ENCODE results near the gene KATNBL1. TPM values are rescaled to one million over a fixed set of nuclear protein-coding genes. Genes with fewer than 3 reads are reported as not detected.

KATNBL1 gene
- total RNA-seq = 42.0 and 42.3 TPM in 2 replicates

DNA sequence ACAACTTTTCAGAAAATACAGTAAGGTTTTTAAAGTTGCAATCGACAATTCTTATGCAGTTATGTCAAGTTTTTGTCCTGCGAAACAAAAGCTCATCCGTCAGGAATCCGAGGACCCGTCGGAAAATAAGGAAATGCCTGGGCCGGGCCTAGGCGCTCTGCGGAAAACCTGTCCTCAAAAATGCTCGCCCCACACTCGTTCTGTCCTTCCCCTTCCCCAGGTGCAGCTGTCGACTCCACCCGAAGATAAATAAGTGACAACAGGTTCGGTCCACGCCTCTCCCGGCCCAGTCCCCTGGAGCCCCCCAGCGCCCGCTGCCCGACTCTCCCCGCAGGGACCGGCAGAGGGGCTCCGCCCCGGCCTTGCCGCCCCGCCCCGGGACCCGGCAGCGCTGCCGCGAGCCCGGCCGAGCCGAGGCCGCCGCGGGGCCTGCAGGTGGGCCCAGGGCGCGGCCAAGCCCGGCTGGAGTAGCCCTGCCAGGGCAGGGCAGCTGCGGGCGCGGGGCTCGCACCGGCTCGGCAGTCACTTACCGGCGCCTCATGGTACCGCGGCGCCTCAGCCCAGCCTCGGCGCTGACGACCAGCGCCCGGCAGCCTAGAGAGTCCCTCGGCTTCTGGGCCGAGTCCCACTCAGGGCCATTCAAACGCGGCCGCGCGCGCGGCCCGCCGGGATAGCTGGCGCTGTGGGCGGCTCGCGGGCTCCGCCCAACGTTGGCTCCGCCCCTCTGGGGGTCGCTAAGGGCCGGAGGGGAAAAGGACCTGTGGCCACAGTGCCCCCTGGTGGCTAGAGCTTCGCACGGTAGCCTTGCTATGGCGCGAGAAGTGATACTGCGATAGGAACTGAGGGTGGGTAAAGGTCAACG is at the start of gene KATNBL1:
Gene KATNBL1, minus strand, starts transcription at position 676 of the 862 bp plus-strand sequence. CDS start 46,420 bp downstream, outside the sequence.
- intact Hi-C loops (cut with micrococcal nuclease) = loop anchor here (1.0 kb wide), 5 partner anchors 15 to 171 kb away; partner anchors contain the start of gene EMC7
- Mint-ChIP-seq H3K27me3 (ENCODE audit: low read depth) (no peaks in the 10 kb centered on the region), H3K4me1 (ENCODE audit: low read depth) (peaks cover 20% of the 10 kb centered on the region), H3K36me3 (ENCODE audit: low read depth) (peaks cover 13% of the 10 kb centered on the region), H3K9me3 (no peaks in the 10 kb centered on the region), H3K27ac (peak within 1 kb of the TSS; percentile 78), H3K4me3 (ENCODE audit: low read depth) (peak within 1 kb of the TSS; percentile 87)
- DNase-seq (ENCODE audit: low spot score) = peak; percentile 89

GRCh38 chr15:34259566-34259965 is 49.7 kb upstream of the KATNBL1 start:
- Mint-ChIP-seq H3K27ac (no peak overlapping the region), H3K4me1 (ENCODE audit: low read depth) (peaks cover 11% of the 10 kb centered on the region), H3K9me3 (no peaks in the 10 kb centered on the region), H3K36me3 (ENCODE audit: low read depth) (peaks cover 38% of the 10 kb centered on the region), H3K4me3 (ENCODE audit: low read depth) (no peak overlapping the region), H3K27me3 (ENCODE audit: low read depth) (no peaks in the 10 kb centered on the region)
- intact Hi-C loops (cut with micrococcal nuclease) = no loop called here
- DNase-seq (ENCODE audit: low spot score) = no peak

GRCh38 chr15:34258151-34258550 is 48.3 kb upstream of the KATNBL1 start:
- intact Hi-C loops (cut with micrococcal nuclease) = no loop called here
- Mint-ChIP-seq H3K27ac (peak overlapping the region; percentile 5), H3K9me3 (no peaks in the 10 kb centered on the region), H3K4me1 (ENCODE audit: low read depth) (peaks cover 8% of the 10 kb centered on the region), H3K36me3 (ENCODE audit: low read depth) (peaks cover 51% of the 10 kb centered on the region), H3K4me3 (ENCODE audit: low read depth) (no peak overlapping the region), H3K27me3 (ENCODE audit: low read depth) (no peaks in the 10 kb centered on the region)
- no peak for DNase-seq (ENCODE audit: low spot score)

GRCh38 chr15:34252545-34252944 is 42.6 kb upstream of the KATNBL1 start:
- intact Hi-C loops (cut with micrococcal nuclease) = no loop called here
- H3K27ac Mint-ChIP-seq = no peak overlapping the region
- H3K9me3 Mint-ChIP-seq = no peaks in the 10 kb centered on the region
- DNase-seq (ENCODE audit: low spot score) = no peak
- peaks cover 70% of the 10 kb centered on the region for H3K36me3 Mint-ChIP-seq (ENCODE audit: low read depth)
- peaks cover 7% of the 10 kb centered on the region for H3K4me1 Mint-ChIP-seq (ENCODE audit: low read depth)
- H3K4me3 Mint-ChIP-seq (ENCODE audit: low read depth) = no peak overlapping the region
- H3K27me3 Mint-ChIP-seq (ENCODE audit: low read depth) = no peaks in the 10 kb centered on the region

- DNase-seq (ENCODE audit: low spot score) = no peak
- intact Hi-C loops (cut with micrococcal nuclease) = no loop called here
- Mint-ChIP-seq H3K27ac (no peak overlapping the region), H3K4me1 (ENCODE audit: low read depth) (peaks cover 1% of the 10 kb centered on the region), H3K4me3 (ENCODE audit: low read depth) (no peak overlapping the region), H3K9me3 (no peaks in the 10 kb centered on the region), H3K36me3 (ENCODE audit: low read depth) (peaks cover 55% of the 10 kb centered on the region), H3K27me3 (ENCODE audit: low read depth) (no peaks in the 10 kb centered on the region)
Measured at GRCh38 chr15:34248190-34248589, 38.3 kb upstream of the KATNBL1 start.

DNA sequence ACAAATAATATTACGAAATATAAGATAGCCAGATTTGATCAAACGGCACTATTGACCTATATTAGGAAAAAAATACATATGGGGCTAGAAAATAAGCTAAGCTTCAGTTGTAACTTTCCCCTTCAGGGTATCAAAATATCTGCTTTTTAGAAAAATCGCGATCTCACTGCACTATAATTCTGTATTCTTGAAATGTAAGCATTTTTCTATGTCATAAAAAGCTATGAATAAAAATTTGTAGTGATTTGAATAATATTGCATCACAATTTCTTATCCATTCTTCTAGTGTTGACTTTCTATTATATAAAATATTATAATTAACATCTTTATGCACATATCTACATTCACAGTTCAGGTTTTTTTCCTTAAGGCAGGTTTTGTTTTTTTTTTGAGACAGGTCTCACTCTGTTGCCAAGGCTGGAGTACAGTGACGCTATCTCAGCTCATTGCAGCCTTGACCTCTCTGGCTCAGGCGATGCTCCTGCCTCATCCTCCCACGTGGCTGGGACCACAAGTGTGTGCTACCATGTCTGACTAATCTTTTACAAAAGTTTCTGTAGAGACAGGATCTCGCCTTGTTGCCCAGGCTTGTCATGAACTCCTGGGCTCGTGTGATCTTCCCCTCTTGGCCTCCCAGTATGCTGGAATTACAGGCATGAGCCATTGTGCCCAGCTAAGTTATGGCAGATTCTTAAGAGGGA is 36.5 kb upstream of the KATNBL1 start:
- no peak for DNase-seq (ENCODE audit: low spot score)
- intact Hi-C loops (cut with micrococcal nuclease) = no loop called here
- Mint-ChIP-seq H3K27me3 (ENCODE audit: low read depth) (no peaks in the 10 kb centered on the region), H3K4me3 (ENCODE audit: low read depth) (no peak overlapping the region), H3K9me3 (no peaks in the 10 kb centered on the region), H3K36me3 (ENCODE audit: low read depth) (peaks cover 52% of the 10 kb centered on the region), H3K4me1 (ENCODE audit: low read depth) (peaks cover 9% of the 10 kb centered on the region), H3K27ac (no peak overlapping the region)

GRCh38 chr15:34243226-34243625 is 33.3 kb upstream of the KATNBL1 start:
- Mint-ChIP-seq H3K4me3 (ENCODE audit: low read depth) (no peak overlapping the region), H3K27me3 (ENCODE audit: low read depth) (no peaks in the 10 kb centered on the region), H3K4me1 (ENCODE audit: low read depth) (peaks cover 32% of the 10 kb centered on the region), H3K9me3 (no peaks in the 10 kb centered on the region), H3K36me3 (ENCODE audit: low read depth) (peaks cover 52% of the 10 kb centered on the region), H3K27ac (no peak overlapping the region)
- intact Hi-C loops (cut with micrococcal nuclease) = no loop called here
- DNase-seq (ENCODE audit: low spot score) = no peak

DNA sequence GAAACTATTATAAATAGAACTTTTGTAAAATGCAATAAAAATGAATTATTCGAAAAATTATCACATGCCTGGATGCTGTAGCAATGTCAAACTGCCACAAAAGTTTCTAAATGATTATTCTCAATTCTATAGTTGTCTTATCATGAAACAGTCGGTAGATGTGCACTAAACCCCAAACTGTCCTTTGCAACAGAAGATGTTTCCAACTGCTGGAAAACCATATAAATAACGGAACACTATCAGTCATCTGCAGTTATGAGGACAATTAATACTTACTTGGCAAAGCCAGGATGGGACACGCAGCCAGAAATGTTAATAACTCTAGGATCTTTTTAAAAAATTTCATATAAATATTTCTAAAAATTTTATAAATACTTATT is 32.4 kb upstream of the KATNBL1 start:
- intact Hi-C loops (cut with micrococcal nuclease) = no loop called here
- no peak for DNase-seq (ENCODE audit: low spot score)
- Mint-ChIP-seq H3K9me3 (no peaks in the 10 kb centered on the region), H3K4me1 (ENCODE audit: low read depth) (peaks cover 31% of the 10 kb centered on the region), H3K36me3 (ENCODE audit: low read depth) (peaks cover 55% of the 10 kb centered on the region), H3K4me3 (ENCODE audit: low read depth) (no peak overlapping the region), H3K27me3 (ENCODE audit: low read depth) (no peaks in the 10 kb centered on the region), H3K27ac (no peak overlapping the region)

- Mint-ChIP-seq H3K27ac (peak overlapping the region; percentile 53), H3K4me1 (ENCODE audit: low read depth) (peaks cover 31% of the 10 kb centered on the region), H3K27me3 (ENCODE audit: low read depth) (no peaks in the 10 kb centered on the region), H3K36me3 (ENCODE audit: low read depth) (peaks cover 56% of the 10 kb centered on the region), H3K4me3 (ENCODE audit: low read depth) (no peak overlapping the region), H3K9me3 (no peaks in the 10 kb centered on the region)
- DNase-seq (ENCODE audit: low spot score) = no peak
- intact Hi-C loops (cut with micrococcal nuclease) = loop anchor here (1.0 kb wide), 1 partner anchor 126 kb away; the partner anchor contains the start of gene LPCAT4
Measured at GRCh38 chr15:34241376-34242330, 31.8 kb upstream of the KATNBL1 start.

DNA sequence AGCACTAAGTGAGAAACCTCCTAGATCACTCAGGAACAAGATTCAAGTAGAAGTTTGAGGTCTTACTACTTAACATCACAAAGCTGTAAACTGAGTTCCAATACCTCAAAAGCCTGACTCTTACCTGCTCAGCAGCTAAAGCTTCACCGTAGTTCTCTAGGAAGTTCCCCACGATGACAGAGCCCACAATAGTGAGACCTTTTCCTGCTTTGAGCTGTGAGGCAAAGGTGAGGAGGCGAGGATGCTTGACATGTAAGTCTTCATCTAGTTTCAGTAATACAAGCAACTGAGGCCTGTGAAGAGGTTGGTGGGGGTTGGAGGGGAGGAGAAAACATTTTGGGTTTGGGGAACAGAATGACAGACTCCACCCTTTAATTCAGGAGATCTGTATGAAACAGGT is 30.6 kb upstream of the KATNBL1 start:
- intact Hi-C loops (cut with micrococcal nuclease) = no loop called here
- DNase-seq (ENCODE audit: low spot score) = no peak
- Mint-ChIP-seq H3K36me3 (ENCODE audit: low read depth) (peaks cover 67% of the 10 kb centered on the region), H3K27ac (no peak overlapping the region), H3K4me1 (ENCODE audit: low read depth) (peaks cover 31% of the 10 kb centered on the region), H3K4me3 (ENCODE audit: low read depth) (no peak overlapping the region), H3K9me3 (no peaks in the 10 kb centered on the region), H3K27me3 (ENCODE audit: low read depth) (no peaks in the 10 kb centered on the region)

DNA sequence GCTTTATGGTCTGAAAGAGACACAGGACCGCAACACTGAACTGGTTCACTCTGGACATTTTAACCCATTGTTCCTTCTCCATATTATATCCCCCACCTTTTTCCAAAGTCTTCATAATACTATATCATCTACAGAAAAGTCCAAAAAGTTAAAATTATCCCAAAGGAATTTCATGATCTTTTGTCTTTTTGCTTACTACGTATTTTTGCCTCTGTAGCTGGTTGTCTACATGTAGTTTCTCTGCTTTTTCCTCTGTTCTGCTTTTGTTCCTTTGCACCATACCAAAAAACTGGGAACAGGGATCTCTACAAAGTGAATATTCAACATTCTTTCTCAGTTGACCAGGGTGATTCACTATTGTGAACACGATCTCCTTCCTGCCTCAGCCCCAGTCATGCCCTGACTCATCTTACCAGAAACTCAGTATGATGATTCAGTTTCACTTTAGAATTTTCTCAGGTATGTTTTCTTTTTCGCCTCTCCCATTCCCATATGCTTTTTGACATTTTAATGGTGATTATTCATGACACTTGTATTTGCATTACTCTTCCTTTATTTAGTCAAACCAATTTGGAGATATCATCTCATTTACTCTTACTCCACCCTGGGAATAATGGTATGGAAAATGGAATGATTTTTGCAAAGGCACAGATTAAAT is 29.4 kb upstream of the KATNBL1 start:
- intact Hi-C loops (cut with micrococcal nuclease) = loop anchor here (2.0 kb wide), 1 partner anchor 96 kb away; no protein-coding TSS in a partner anchor
- H3K4me1 Mint-ChIP-seq (ENCODE audit: low read depth) = peaks cover 31% of the 10 kb centered on the region
- H3K9me3 Mint-ChIP-seq = no peaks in the 10 kb centered on the region
- H3K27ac Mint-ChIP-seq = peak overlapping the region; percentile 89
- H3K27me3 Mint-ChIP-seq (ENCODE audit: low read depth) = no peaks in the 10 kb centered on the region
- peaks cover 65% of the 10 kb centered on the region for H3K36me3 Mint-ChIP-seq (ENCODE audit: low read depth)
- peak overlapping the region; percentile 4 for H3K4me3 Mint-ChIP-seq (ENCODE audit: low read depth)
- DNase-seq (ENCODE audit: low spot score) = no peak

DNA sequence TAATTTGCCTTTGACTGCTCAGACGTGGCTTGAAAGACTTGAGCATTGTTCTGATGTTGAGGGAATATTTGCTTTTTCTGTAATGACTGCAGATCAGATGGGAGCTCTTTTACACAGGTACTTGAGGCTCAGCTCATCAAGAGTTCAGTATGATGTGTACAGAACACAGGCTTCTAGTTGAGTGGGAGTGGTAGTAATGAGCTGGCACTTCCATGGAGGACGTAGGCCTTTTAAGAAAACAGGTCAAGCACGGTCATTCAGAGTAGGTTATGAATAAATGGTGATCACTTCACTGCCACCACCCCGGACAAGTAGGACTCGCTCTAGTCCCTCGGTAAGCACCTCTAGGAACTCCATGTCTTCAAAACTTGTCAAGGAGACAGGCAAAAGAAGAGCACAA is 23.7 kb upstream of the KATNBL1 start:
- no peaks in the 10 kb centered on the region for H3K9me3 Mint-ChIP-seq
- DNase-seq (ENCODE audit: low spot score) = no peak
- peaks cover 7% of the 10 kb centered on the region for H3K4me1 Mint-ChIP-seq (ENCODE audit: low read depth)
- H3K27ac Mint-ChIP-seq = peak overlapping the region; percentile 33
- intact Hi-C loops (cut with micrococcal nuclease) = no loop called here
- H3K27me3 Mint-ChIP-seq (ENCODE audit: low read depth) = no peaks in the 10 kb centered on the region
- H3K4me3 Mint-ChIP-seq (ENCODE audit: low read depth) = no peak overlapping the region
- H3K36me3 Mint-ChIP-seq (ENCODE audit: low read depth) = peaks cover 64% of the 10 kb centered on the region

Data from activated T-helper 2 cell treated with anti-CD3 and anti-CD28 coated beads, Interferon-gamma antibody, Interleukin-2, Interleukin-4, amounts not matched to agents 10 μg/mL and 5 μg/mL and 100 μg/mL, durations not matched to agents 14 hours and 24 hours and 36 hours (primary cell).